ENCODE measurements around the gene ORC5. TPM values are rescaled to one million over a fixed set of nuclear protein-coding genes. Genes with fewer than 3 reads are reported as not detected.

The ORC5 gene
- total and polyA plus RNA-seq, 2 donors (not counting 1 experiment from before 2014, with no cell fraction given): 12.1 to 18.8 TPM

GRCh38 chr7:104106108-104106905, 101.5 kb downstream of the ORC5 start:
- no peak overlapping the region for H3K4me2 ChIP-seq (ENCODE audit: extremely low read depth, insufficient read depth, low read length)
- no peaks in the 10 kb centered on the region for H3K4me1 ChIP-seq (ENCODE audit: control insufficient read depth, extremely low read depth, insufficient read depth, low read length)
- peak; percentile 15 to 18 for DNase-seq (ENCODE audit: low read depth in 2 of 2)
- no peak for TF ChIP-seq EZH2 (IDR thresholded peaks at IDR 0.05; ENCODE audit: low read length, missing control alignments)
- TF ChIP-seq, protein P1, sequence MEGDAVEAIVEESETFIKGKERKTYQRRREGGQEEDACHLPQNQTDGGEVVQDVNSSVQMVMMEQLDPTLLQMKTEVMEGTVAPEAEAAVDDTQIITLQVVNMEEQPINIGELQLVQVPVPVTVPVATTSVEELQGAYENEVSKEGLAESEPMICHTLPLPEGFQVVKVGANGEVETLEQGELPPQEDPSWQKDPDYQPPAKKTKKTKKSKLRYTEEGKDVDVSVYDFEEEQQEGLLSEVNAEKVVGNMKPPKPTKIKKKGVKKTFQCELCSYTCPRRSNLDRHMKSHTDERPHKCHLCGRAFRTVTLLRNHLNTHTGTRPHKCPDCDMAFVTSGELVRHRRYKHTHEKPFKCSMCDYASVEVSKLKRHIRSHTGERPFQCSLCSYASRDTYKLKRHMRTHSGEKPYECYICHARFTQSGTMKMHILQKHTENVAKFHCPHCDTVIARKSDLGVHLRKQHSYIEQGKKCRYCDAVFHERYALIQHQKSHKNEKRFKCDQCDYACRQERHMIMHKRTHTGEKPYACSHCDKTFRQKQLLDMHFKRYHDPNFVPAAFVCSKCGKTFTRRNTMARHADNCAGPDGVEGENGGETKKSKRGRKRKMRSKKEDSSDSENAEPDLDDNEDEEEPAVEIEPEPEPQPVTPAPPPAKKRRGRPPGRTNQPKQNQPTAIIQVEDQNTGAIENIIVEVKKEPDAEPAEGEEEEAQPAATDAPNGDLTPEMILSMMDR (conservative IDR thresholded peaks at IDR 0.05 in 1 of 2, IDR thresholded peaks at IDR 0.05 in 1 of 2; ENCODE audit: low read depth in 1 of 2, low read length in 2 of 2): no peak
- H3K4me3 ChIP-seq (replicated peaks in 1 of 4; ENCODE audit: control extremely low read depth in 1 of 4, insufficient read depth in 1 of 4, low read depth in 3 of 4, low read length in 4 of 4): no peak overlapping the region
- H3K79me2 ChIP-seq (ENCODE audit: control insufficient read depth, insufficient read depth, low read length): no peaks in the 10 kb centered on the region
- no peaks in the 10 kb centered on the region for H3K27me3 ChIP-seq (ENCODE audit: control insufficient read depth, insufficient read depth, low read length)
- H2AFZ ChIP-seq (ENCODE audit: low read length): no peak overlapping the region
- H3K27ac ChIP-seq (ENCODE audit: insufficient read depth, low read length): no peak overlapping the region
- H3K36me3 ChIP-seq (ENCODE audit: control insufficient read depth, insufficient read depth, low read length): no peaks in the 10 kb centered on the region
- no peaks in the 10 kb centered on the region for H4K20me1 ChIP-seq (ENCODE audit: control insufficient read depth, extremely low read depth, insufficient read depth, low read length)
- no peaks in the 10 kb centered on the region for H3K9me3 ChIP-seq (ENCODE audit: control insufficient read depth, insufficient read depth, low read depth, low read length)
- H3K9ac ChIP-seq (ENCODE audit: insufficient read depth, low read length): no peak overlapping the region

GRCh38 chr7:104098890-104099289, 108.9 kb downstream of the ORC5 start:
- H3K27me3 ChIP-seq (ENCODE audit: control insufficient read depth, insufficient read depth, low read length): no peaks in the 10 kb centered on the region
- no peaks in the 10 kb centered on the region for H3K79me2 ChIP-seq (ENCODE audit: control insufficient read depth, insufficient read depth, low read length)
- H3K27ac ChIP-seq (ENCODE audit: insufficient read depth, low read length): no peak overlapping the region
- no peaks in the 10 kb centered on the region for H3K4me1 ChIP-seq (ENCODE audit: control insufficient read depth, extremely low read depth, insufficient read depth, low read length)
- TF ChIP-seq, protein P1 (conservative IDR thresholded peaks at IDR 0.05 in 1 of 2, IDR thresholded peaks at IDR 0.05 in 1 of 2; ENCODE audit: low read depth in 1 of 2, low read length in 2 of 2): no peak
- TF ChIP-seq EZH2 (IDR thresholded peaks at IDR 0.05; ENCODE audit: low read length, missing control alignments): no peak
- H3K36me3 ChIP-seq (ENCODE audit: control insufficient read depth, insufficient read depth, low read length): no peaks in the 10 kb centered on the region
- H4K20me1 ChIP-seq (ENCODE audit: control insufficient read depth, extremely low read depth, insufficient read depth, low read length): no peaks in the 10 kb centered on the region
- no peaks in the 10 kb centered on the region for H3K9me3 ChIP-seq (ENCODE audit: control insufficient read depth, insufficient read depth, low read depth, low read length)
- H3K9ac ChIP-seq (ENCODE audit: insufficient read depth, low read length): no peak overlapping the region
- H3K4me3 ChIP-seq (replicated peaks in 1 of 4; ENCODE audit: control extremely low read depth in 1 of 4, insufficient read depth in 1 of 4, low read depth in 3 of 4, low read length in 4 of 4): no peak overlapping the region
- no peak for DNase-seq (ENCODE audit: low read depth in 2 of 2)
- no peak overlapping the region for H2AFZ ChIP-seq (ENCODE audit: low read length)
- H3K4me2 ChIP-seq (ENCODE audit: extremely low read depth, insufficient read depth, low read length): no peak overlapping the region

- peak in 1 of 2 donors; percentile 1 for DNase-seq (ENCODE audit: low read depth in 2 of 2)
These were observed 111.1 kb downstream of the ORC5 start for GRCh38 chr7:104096683-104097082.

More at GRCh38 chr7:104096683-104097082, 111.1 kb downstream of the ORC5 start:
- Histone ChIP-seq H3K4me1 (ENCODE audit: control insufficient read depth, extremely low read depth, insufficient read depth, low read length) (no peaks in the 10 kb centered on the region), H2AFZ (ENCODE audit: low read length) (no peak overlapping the region), H3K27me3 (ENCODE audit: control insufficient read depth, insufficient read depth, low read length) (no peaks in the 10 kb centered on the region), H3K4me3 (replicated peaks in 1 of 4; ENCODE audit: control extremely low read depth in 1 of 4, insufficient read depth in 1 of 4, low read depth in 3 of 4, low read length in 4 of 4) (no peak overlapping the region), H3K4me2 (ENCODE audit: extremely low read depth, insufficient read depth, low read length) (no peak overlapping the region), H3K27ac (ENCODE audit: insufficient read depth, low read length) (no peak overlapping the region), H3K36me3 (ENCODE audit: control insufficient read depth, insufficient read depth, low read length) (no peaks in the 10 kb centered on the region), H4K20me1 (ENCODE audit: control insufficient read depth, extremely low read depth, insufficient read depth, low read length) (no peaks in the 10 kb centered on the region), H3K9me3 (ENCODE audit: control insufficient read depth, insufficient read depth, low read depth, low read length) (no peaks in the 10 kb centered on the region), H3K9ac (ENCODE audit: insufficient read depth, low read length) (no peak overlapping the region), H3K79me2 (ENCODE audit: control insufficient read depth, insufficient read depth, low read length) (no peaks in the 10 kb centered on the region)
- TF ChIP-seq EZH2 (IDR thresholded peaks at IDR 0.05; ENCODE audit: low read length, missing control alignments): no peak
- TF ChIP-seq, protein P1 (conservative IDR thresholded peaks at IDR 0.05 in 1 of 2, IDR thresholded peaks at IDR 0.05 in 1 of 2; ENCODE audit: low read depth in 1 of 2, low read length in 2 of 2): peak in 1 of 2 donors; percentile 13

Measured in fibroblast of lung (primary cell).